Sigmoid colon (tissue), 7 donors: ENCODE data around the gene PLCB1. TPM values are rescaled to one million over a fixed set of nuclear protein-coding genes. Genes with fewer than 3 reads are reported as not detected.

Source experiments
- DNase-seq: peaks from one replicate; pipeline ENCODE4 v3.0.0-alpha.2; 2019
- H3K27ac ChIP-seq, 4 donors: fragments of 200-600 bp; sonication (generic); one replicate each; pipeline ENCODE4 v1.5.1; 2016 to 2019; ENCODE audit warnings: mild to moderate bottlenecking in 1 of 4
- H3K27me3 ChIP-seq, 3 donors: fragments of 200-600 bp; sonication (generic); one replicate each; pipeline ENCODE4 v1.5.1; 2019; ENCODE audit warnings: mild to moderate bottlenecking in 1 of 3
- H3K36me3 ChIP-seq, 4 donors: fragments of 200-600 bp; sonication (generic); one replicate each; pipeline ENCODE4 v1.5.1; 2016 to 2019
- H3K4me1 ChIP-seq, 4 donors: fragments of 200-600 bp; sonication (generic); one replicate each; pipeline ENCODE4 v1.5.1; 2017 to 2019
- H3K4me3 ChIP-seq, 4 donors: fragments of 200-600 bp; sonication (generic); one replicate each; pipeline ENCODE4 v1.5.1; 2017 to 2019; ENCODE audit warnings: mild to moderate bottlenecking in 2 of 4, moderate library complexity in 1 of 4
- H3K9me3 ChIP-seq, 4 donors: fragments of 200-600 bp in 3 of 4; sonication (generic) in 3 of 4; one replicate each; pipeline versions ENCODE4 v1.5.1 to v1.6.1; 2013 to 2019
- CTCF ChIP-seq, 4 experiments: fragments of 450-650 bp in 3 of 4; fragments of 200-600 bp in 1 of 4; IDR thresholded peaks; one replicate each; pipeline ENCODE4 v1.5.1; 2016 to 2019; ENCODE audit warnings: antibody characterized with exemption in 4 of 4, mild to moderate bottlenecking in 3 of 4, moderate library complexity in 2 of 4
- EP300 ChIP-seq, 4 donors: sonication (generic); formaldehyde crosslinking; IDR thresholded peaks; one replicate each; pipeline ENCODE4 v1.6.1; 2017; ENCODE audit warnings: antibody characterized with exemption in 4 of 4
- POLR2A ChIP-seq, 2 donors: fragments of 450-650 bp; IDR thresholded peaks; one replicate each; pipeline ENCODE4 v1.6.1; 2016; ENCODE audit warnings: antibody characterized with exemption in 2 of 2, mild to moderate bottlenecking in 2 of 2, moderate library complexity in 2 of 2
- POLR2AphosphoS5 ChIP-seq, 4 donors: sonication (generic); formaldehyde crosslinking; IDR thresholded peaks; one replicate each; pipeline ENCODE4 v1.6.1; 2017; ENCODE audit warnings: antibody characterized with exemption in 4 of 4
- WGBS, 2 donors: extraction: QIAGEN DNeasy Blood & Tissue Kit; methylation state at CpG; one replicate each; pipeline ENCODE4 v1.1.7; 2013; 5-methylcytosine and 5-hydroxymethylcytosine counted together
- intact Hi-C: fragments of 100-400 bp; cut with DNase I; formaldehyde crosslinking; loops from one replicate; pipeline ENCODE4 v1.15.1; 2023
- polyA plus RNA-seq, 3 donors: library from polyadenylated mRNA; stranded (reverse); fragments of 200-250 nt; gene quantifications; one replicate each; pipeline ENCODE4 v1.2.3, GENCODE V29; 2013
- total RNA-seq, 4 donors: library from RNA; depleted of rRNA; stranded (reverse); fragments of >200 nt; gene quantifications; one replicate each; pipeline ENCODE4 v1.1.0, GENCODE V29; 2016
- donor health status: healthy with polysubstance abuse.
- donor health status: Bipolar disorder and iron deficiency.
- donor health status: healthy.

Gene PLCB1
- total and polyA plus RNA-seq, 7 donors: 0.92 to 117 (median 86.7) TPM

GRCh38 chr20:8246716-8247115 lies 114.7 kb downstream of the PLCB1 start:
- intact Hi-C loops: loop anchor here (5.0 kb wide), 1 partner anchor 99 kb away; no protein-coding TSS in a partner anchor
- H3K36me3 ChIP-seq: no peaks in the 10 kb centered on the region
- H3K4me3 ChIP-seq: no peak overlapping the region
- 73 to 88% methylated on average over 1 of the region's 1 CpG for whole genome bisulfite sequencing, 2 donors
- H3K27me3 ChIP-seq: no peaks in the 10 kb centered on the region
- H3K27ac ChIP-seq: no peak overlapping the region
- H3K4me1 ChIP-seq: peaks cover 0 to 52% (median 47%) of the 10 kb centered on the region in 4 donors
- no peak for TF ChIP-seq POLR2A (IDR thresholded peaks at IDR 0.05)
- no peak for TF ChIP-seq POLR2AphosphoS5 (IDR thresholded peaks at IDR 0.05)
- no peak for TF ChIP-seq EP300 (IDR thresholded peaks at IDR 0.05)
- TF ChIP-seq CTCF (IDR thresholded peaks at IDR 0.05): no peak
- H3K9me3 ChIP-seq: no peaks in the 10 kb centered on the region
- DNase-seq: no peak

- peaks cover 0 to 39% (median 34%) of the 10 kb centered on the region in 4 donors for H3K4me1 ChIP-seq
- no peaks in the 10 kb centered on the region for H3K36me3 ChIP-seq
- DNase-seq: no peak
- H3K27ac ChIP-seq: no peak overlapping the region
- no peaks in the 10 kb centered on the region for H3K9me3 ChIP-seq
- TF ChIP-seq CTCF (IDR thresholded peaks at IDR 0.05): no peak
- TF ChIP-seq EP300 (IDR thresholded peaks at IDR 0.05): no peak
- no peak for TF ChIP-seq POLR2A (IDR thresholded peaks at IDR 0.05)
- TF ChIP-seq POLR2AphosphoS5 (IDR thresholded peaks at IDR 0.05): no peak
- intact Hi-C loops: loop anchor here (5.0 kb wide), 1 partner anchor 101 kb away; no protein-coding TSS in a partner anchor
- H3K4me3 ChIP-seq: no peak overlapping the region
- H3K27me3 ChIP-seq: no peaks in the 10 kb centered on the region
These were observed 116.0 kb downstream of the PLCB1 start for GRCh38 chr20:8248051-8248450.

- Histone ChIP-seq H3K27me3 (no peaks in the 10 kb centered on the region), H3K9me3 (no peaks in the 10 kb centered on the region), H3K27ac (no peak overlapping the region), H3K4me1 (peaks cover 0 to 26% (median 21%) of the 10 kb centered on the region in 4 donors), H3K36me3 (no peaks in the 10 kb centered on the region), H3K4me3 (no peak overlapping the region)
- DNase-seq: no peak
- intact Hi-C loops: loop anchor here (5.0 kb wide), 1 partner anchor 102 kb away; no protein-coding TSS in a partner anchor
- TF ChIP-seq POLR2AphosphoS5 (IDR thresholded peaks at IDR 0.05) (no peak), POLR2A (IDR thresholded peaks at IDR 0.05) (no peak), EP300 (IDR thresholded peaks at IDR 0.05) (no peak), CTCF (IDR thresholded peaks at IDR 0.05) (no peak)
- 70 to 75% methylated on average over 3 of the region's 3 CpGs for WGBS, 2 donors
These were observed 117.6 kb downstream of the PLCB1 start for GRCh38 chr20:8249634-8250033.

- intact Hi-C loops: no loop called here
- TF ChIP-seq EP300 (IDR thresholded peaks at IDR 0.05) (no peak), POLR2AphosphoS5 (IDR thresholded peaks at IDR 0.05) (no peak), POLR2A (IDR thresholded peaks at IDR 0.05) (no peak), CTCF (IDR thresholded peaks at IDR 0.05) (no peak)
- Histone ChIP-seq H3K36me3 (no peaks in the 10 kb centered on the region), H3K4me1 (peaks cover 0 to 26% (median 16%) of the 10 kb centered on the region in 4 donors), H3K27ac (no peak overlapping the region), H3K4me3 (no peak overlapping the region), H3K9me3 (no peaks in the 10 kb centered on the region), H3K27me3 (no peaks in the 10 kb centered on the region)
- 44 to 58% methylated on average over 1 of the region's 1 CpG for WGBS, 2 donors
- DNase-seq: no peak
These were observed 118.6 kb downstream of the PLCB1 start for GRCh38 chr20:8250539-8251200.
